ENCODE results near the gene PPP2R3C. TPM values are rescaled to one million over a fixed set of nuclear protein-coding genes. Genes with fewer than 3 reads are reported as not detected.

The PPP2R3C gene
- total and polyA plus RNA-seq, 2 experiments from 2014 or later, result 35.9 to 43.0 TPM

GRCh38 chr14:35088514-35088913 is 33.3 kb downstream of the PPP2R3C start:
- Mint-ChIP-seq H3K9me3 (peaks cover 4% of the 10 kb centered on the region; the same call in 1 of the 3 replicates), H3K27me3 (ENCODE audit: insufficient read depth, low read depth, poor library complexity) (peaks cover 2% of the 10 kb centered on the region), H3K4me3 (no peak overlapping the region), H3K4me1 (no peaks in the 10 kb centered on the region), H3K27ac (no peak overlapping the region), H3K36me3 (ENCODE audit: low read depth) (peaks cover 55% of the 10 kb centered on the region; the same call in 2 of the 3 replicates)
- no peaks in the 10 kb centered on the region for H3K9me2 ChIP-seq (ENCODE audit: insufficient read depth)
- no peaks in the 10 kb centered on the region; the same call in 1 of the 2 replicates for H4K20me1 ChIP-seq (replicated peaks; ENCODE audit: insufficient read depth)
- H3K36me3 ChIP-seq (ENCODE audit: insufficient read depth), result peaks cover 9% of the 10 kb centered on the region
- no peak overlapping the region for H3K4me3 ChIP-seq
- no peaks in the 10 kb centered on the region for H3F3A ChIP-seq (replicated peaks; ENCODE audit: low read depth)
- TF ChIP-seq REST (IDR thresholded peaks at IDR 0.05; ENCODE audit: unreplicated experiment) (no peak), ZNF462 (CRISPR knock-in tag; IDR thresholded peaks at IDR 0.05) (no peak), EZH2phosphoT487 (IDR thresholded peaks at IDR 0.05; ENCODE audit: unreplicated experiment) (no peak), STAT1 (IDR thresholded peaks at IDR 0.05; ENCODE audit: unreplicated experiment) (no peak), JUNB (IDR thresholded peaks at IDR 0.05; ENCODE audit: unreplicated experiment) (no peak), CTCF (conservative IDR thresholded peaks at IDR 0.05; ENCODE audit: low read depth in 2 of 2) (no peak), NANOG (IDR thresholded peaks at IDR 0.05; ENCODE audit: borderline replicate concordance) (no peak), EZH2 (IDR thresholded peaks at IDR 0.05; ENCODE audit: low read depth, unreplicated experiment) (no peak), ZNF331 (CRISPR knock-in tag; IDR thresholded peaks at IDR 0.05; ENCODE audit: low read depth) (no peak), CREB1 (CRISPR knock-in tag; IDR thresholded peaks at IDR 0.05; ENCODE audit: low read depth) (no peak), ETS1 (IDR thresholded peaks at IDR 0.05) (no peak), POLR2AphosphoS5 (IDR thresholded peaks at IDR 0.05; ENCODE audit: low read depth) (no peak), ZNF114 (CRISPR knock-in tag; IDR thresholded peaks at IDR 0.05) (no peak)
- no peak overlapping the region for H2AFZ ChIP-seq
- no peaks in the 10 kb centered on the region for H3K79me2 ChIP-seq (replicated peaks; ENCODE audit: insufficient read depth)
- ATAC-seq (no peak), DNase-seq (ENCODE audit: low spot score) (no peak)
- H3K27ac ChIP-seq (ENCODE audit: low read depth), result no peak overlapping the region; the same call in 1 of the 2 replicates
- H3K27me3 ChIP-seq (ENCODE audit: insufficient read depth), result no peaks in the 10 kb centered on the region
- H3K4me1 ChIP-seq (ENCODE audit: insufficient read depth), result no peaks in the 10 kb centered on the region
- no peak overlapping the region for H3K4me2 ChIP-seq
